ENCODE data around the gene E2F2.

Gene E2F2

GRCh38 chr1:23462766-23463165 is 68.3 kb downstream of the E2F2 start:
- no peak for DNase-seq (ENCODE audit: low read depth)
- no peak overlapping the region for H3K4me3 ChIP-seq (ENCODE audit: low read length)
- no peak for TF ChIP-seq CTCF (IDR thresholded peaks at IDR 0.05; ENCODE audit: insufficient read depth, low read depth, low read length, missing control alignments)

- TF ChIP-seq CTCF (IDR thresholded peaks at IDR 0.05; ENCODE audit: insufficient read depth, low read depth, low read length, missing control alignments), result no peak
- H3K4me3 ChIP-seq (ENCODE audit: low read length), result no peak overlapping the region
- DNase-seq (ENCODE audit: low read depth), result no peak
Measured at GRCh38 chr1:23461050-23461449, 70.0 kb downstream of the E2F2 start.

GRCh38 chr1:23460519-23460918 is 70.5 kb downstream of the E2F2 start:
- peak; percentile 81 for DNase-seq (ENCODE audit: low read depth)
- H3K4me3 ChIP-seq (ENCODE audit: low read length), result no peak overlapping the region
- TF ChIP-seq CTCF (IDR thresholded peaks at IDR 0.05; ENCODE audit: insufficient read depth, low read depth, low read length, missing control alignments), result no peak

GRCh38 chr1:23459338-23459757 is 71.7 kb downstream of the E2F2 start:
- no peak for DNase-seq (ENCODE audit: low read depth)
- TF ChIP-seq CTCF (IDR thresholded peaks at IDR 0.05; ENCODE audit: insufficient read depth, low read depth, low read length, missing control alignments), result no peak
- no peak overlapping the region for H3K4me3 ChIP-seq (ENCODE audit: low read length)

Measured in epithelial cell of esophagus (primary cell).